Liver (tissue), 3 donors: Measurements from ENCODE around the gene PRPSAP2.

Source experiments
- CTCF ChIP-seq: fragments of 150-350 bp; IDR thresholded peaks from 2 replicates; pipeline ENCODE4 v1.5.1; 2017; ENCODE audit warnings: improper control_type of control experiment, low read depth, low read length; ENCODE audit not compliant: missing input control
- JUND ChIP-seq, 2 donors: IDR thresholded peaks; 2 replicates each; pipeline ENCODE4 v1.6.1; 2016; ENCODE audit warnings: antibody characterized with exemption in 2 of 2
- NR2F2 ChIP-seq: IDR thresholded peaks from 2 replicates; pipeline ENCODE4 v1.6.1; 2016; ENCODE audit warnings: antibody characterized with exemption
- REST ChIP-seq: IDR thresholded peaks from 2 replicates; pipeline ENCODE4 v1.6.1; 2016; ENCODE audit warnings: antibody characterized with exemption, mild to moderate bottlenecking
- SP1 ChIP-seq: IDR thresholded peaks from 2 replicates; pipeline ENCODE4 v1.6.1; 2018; ENCODE audit warnings: antibody characterized with exemption, mild to moderate bottlenecking
- TF ChIP-seq, protein P1 (sequence below): IDR thresholded peaks from 2 replicates; pipeline ENCODE4 v1.6.1; 2016; ENCODE audit warnings: antibody characterized with exemption
- donor health status: healthy.
- donor health status: healthy.

- TF ChIP-seq, protein P1, sequence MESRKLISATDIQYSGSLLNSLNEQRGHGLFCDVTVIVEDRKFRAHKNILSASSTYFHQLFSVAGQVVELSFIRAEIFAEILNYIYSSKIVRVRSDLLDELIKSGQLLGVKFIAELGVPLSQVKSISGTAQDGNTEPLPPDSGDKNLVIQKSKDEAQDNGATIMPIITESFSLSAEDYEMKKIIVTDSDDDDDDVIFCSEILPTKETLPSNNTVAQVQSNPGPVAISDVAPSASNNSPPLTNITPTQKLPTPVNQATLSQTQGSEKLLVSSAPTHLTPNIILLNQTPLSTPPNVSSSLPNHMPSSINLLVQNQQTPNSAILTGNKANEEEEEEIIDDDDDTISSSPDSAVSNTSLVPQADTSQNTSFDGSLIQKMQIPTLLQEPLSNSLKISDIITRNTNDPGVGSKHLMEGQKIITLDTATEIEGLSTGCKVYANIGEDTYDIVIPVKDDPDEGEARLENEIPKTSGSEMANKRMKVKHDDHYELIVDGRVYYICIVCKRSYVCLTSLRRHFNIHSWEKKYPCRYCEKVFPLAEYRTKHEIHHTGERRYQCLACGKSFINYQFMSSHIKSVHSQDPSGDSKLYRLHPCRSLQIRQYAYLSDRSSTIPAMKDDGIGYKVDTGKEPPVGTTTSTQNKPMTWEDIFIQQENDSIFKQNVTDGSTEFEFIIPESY, result no peak
- TF ChIP-seq CTCF, result no peak
- no peak for TF ChIP-seq NR2F2
- TF ChIP-seq REST, result no peak
- TF ChIP-seq JUND (IDR thresholded peaks at IDR 0.05), result no peak
- TF ChIP-seq SP1, result no peak
These were observed 104.5 kb downstream of the PRPSAP2 start for GRCh38 chr17:18962494-18962815.
